ENCODE results near the gene UFC1. TPM values are rescaled to one million over a fixed set of nuclear protein-coding genes. Genes with fewer than 3 reads are reported as not detected.

The UFC1 gene
- total RNA-seq, 4 donors from 2014 or later = 73.6 to 96.7 (median 78.4) TPM

GRCh38 chr1:161206411-161207140 is 52.8 kb downstream of the UFC1 start:
- no peak for ATAC-seq (ENCODE audit: low FRiP score)

GRCh38 chr1:161207173-161207572 is 53.4 kb downstream of the UFC1 start:
- DNase-seq (ENCODE audit: low spot score) = no peak
- ATAC-seq (ENCODE audit: low FRiP score) = peak; percentile 13
- TF ChIP-seq CTCF (IDR thresholded peaks at IDR 0.05) = no peak

More at GRCh38 chr1:161206411-161207140, 52.8 kb downstream of the UFC1 start:
- TF ChIP-seq CTCF (IDR thresholded peaks at IDR 0.05) = no peak
- no peak for DNase-seq (ENCODE audit: low spot score)

Small RNA genes within 50 kb of the gene (small RNA-seq; reads per million reads assigned to genes)
- gene RF01225 = not detected

Other genes starting within 250 kb of the UFC1 start
- 10 to 100 TPM in 2 of 4 donors, 1 to 10 TPM in 1, not detected in 1; 6.4 to 58.9 (median 30.3) TPM for gene ITLN2, start 199.2 kb upstream of the UFC1 start, total RNA-seq
- gene F11R, start 132.8 kb upstream of the UFC1 start, total RNA-seq = 10 to 100 TPM; 31.7 to 52.8 (median 44.4) TPM
- gene TSTD1, start 115.0 kb upstream of the UFC1 start, total RNA-seq = 10 to 100 TPM; 26.0 to 43.1 (median 30.5) TPM
- gene USF1, start 108.0 kb upstream of the UFC1 start, total RNA-seq = 10 to 100 TPM; 44.8 to 87.5 (median 61.4) TPM
- 10 to 100 TPM in 3 of 4 donors, 1 to 10 TPM in 1; 9.8 to 32.3 (median 24.7) TPM for gene ARHGAP30, start 84.1 kb upstream of the UFC1 start, total RNA-seq
- under 1 TPM in 1 of 4 donors, not detected in 3; 0.72 TPM for gene NECTIN4, start 64.4 kb upstream of the UFC1 start, total RNA-seq
- gene KLHDC9, start 55.6 kb upstream of the UFC1 start, total RNA-seq = 1 to 10 TPM in 2 of 4 donors, under 1 TPM in 1, not detected in 1; 0.60 to 2.2 (median 1.5) TPM
- gene PFDN2, start 35.9 kb upstream of the UFC1 start, total RNA-seq = 10 to 100 TPM; 30.6 to 90.1 (median 50.0) TPM
- gene NIT1, start 35.9 kb upstream of the UFC1 start, total RNA-seq = 100 to 1,000 TPM in 1 of 4 donors, 10 to 100 TPM in 3; 28.1 to 122 (median 33.4) TPM
- 10 to 100 TPM; 32.0 to 54.8 (median 43.1) TPM for gene DEDD, start 21.3 kb upstream of the UFC1 start, total RNA-seq
- 10 to 100 TPM in 3 of 4 donors, 1 to 10 TPM in 1; 7.8 to 19.5 (median 12.7) TPM for gene USP21, start 5.5 kb downstream of the UFC1 start, total RNA-seq
- gene PPOX, start 12.4 kb downstream of the UFC1 start, total RNA-seq = 10 to 100 TPM; 12.5 to 28.4 (median 13.8) TPM
- 10 to 100 TPM; 20.6 to 50.7 (median 37.1) TPM for gene B4GALT3, start 23.5 kb downstream of the UFC1 start, total RNA-seq
- gene ADAMTS4, start 45.1 kb downstream of the UFC1 start, total RNA-seq = 100 to 1,000 TPM in 2 of 4 donors, 10 to 100 TPM in 2; 38.5 to 238 (median 121) TPM
- gene NDUFS2, start 48.4 kb downstream of the UFC1 start, total RNA-seq = 100 to 1,000 TPM in 3 of 4 donors, 10 to 100 TPM in 1; 89.4 to 136 (median 122) TPM
- 100 to 1,000 TPM in 3 of 4 donors, 10 to 100 TPM in 1; 96.3 to 346 (median 179) TPM for gene FCER1G, start 61.3 kb downstream of the UFC1 start, total RNA-seq
- gene APOA2, start 69.7 kb downstream of the UFC1 start, total RNA-seq = not detected
- 10 to 100 TPM in 3 of 4 donors, 1 to 10 TPM in 1; 9.6 to 15.4 (median 13.4) TPM for gene TOMM40L, start 72.1 kb downstream of the UFC1 start, total RNA-seq
- not detected for gene NR1I3, start 84.2 kb downstream of the UFC1 start, total RNA-seq
- gene PCP4L1, start 104.8 kb downstream of the UFC1 start, total RNA-seq = under 1 TPM in 2 of 4 donors, not detected in 2; 0.56 to 0.63 TPM
- gene MPZ, start 156.0 kb downstream of the UFC1 start, total RNA-seq = 1 to 10 TPM; 1.8 to 9.0 (median 4.2) TPM
- gene SDHC, start 160.4 kb downstream of the UFC1 start, total RNA-seq = 10 to 100 TPM; 22.9 to 66.3 (median 49.3) TPM
- not detected for gene CFAP126, start 213.9 kb downstream of the UFC1 start, total RNA-seq

Data from omental fat pad (tissue), 4 donors.